GM18517 (cell line): ENCODE results near the gene THAP10.
"Not testable (repeated sequence)": the region's sequence is repeated elsewhere in the genome, so short reads cannot be mapped to it uniquely, and the experiment has no call there.

Experiments
- ATAC-seq: cut with Tn5 transposase; IDR thresholded peaks from one replicate; pipeline ENCODE4 v1.9.1; 2021; ENCODE audit warnings: mild to moderate bottlenecking, moderate library complexity; ENCODE audit not compliant: unreplicated experiment

The THAP10 gene

GRCh38 chr15:70879401-70879800, 12.8 kb downstream of the THAP10 start:
- ATAC-seq, result no peak

- no peak for ATAC-seq
Measured at GRCh38 chr15:70876683-70877082, 15.6 kb downstream of the THAP10 start.

GRCh38 chr15:70876011-70876410, 16.2 kb downstream of the THAP10 start:
- no peak for ATAC-seq

GRCh38 chr15:70875001-70875782, 17.0 kb downstream of the THAP10 start:
- no peak for ATAC-seq

GRCh38 chr15:70873232-70874054, 18.8 kb downstream of the THAP10 start:
- no peak for ATAC-seq

GRCh38 chr15:70871490-70871889, 20.7 kb downstream of the THAP10 start:
- ATAC-seq, result not testable (repeated sequence)

GRCh38 chr15:70870051-70870450, 22.2 kb downstream of the THAP10 start:
- ATAC-seq, result no peak

- no peak for ATAC-seq
Measured at GRCh38 chr15:70869346-70869745, 22.9 kb downstream of the THAP10 start.

- ATAC-seq, result no peak
Measured at GRCh38 chr15:70867911-70868467, 24.2 kb downstream of the THAP10 start.

GRCh38 chr15:70866982-70867641, 25.1 kb downstream of the THAP10 start:
- no peak for ATAC-seq

- ATAC-seq, result no peak
Measured at GRCh38 chr15:70863450-70864218, 28.6 kb downstream of the THAP10 start.

GRCh38 chr15:70859998-70860397, 32.2 kb downstream of the THAP10 start:
- ATAC-seq, result no peak

GRCh38 chr15:70859322-70859908, 32.8 kb downstream of the THAP10 start:
- no peak for ATAC-seq

- ATAC-seq, result not testable (repeated sequence)
Measured at GRCh38 chr15:70858614-70859321, 33.5 kb downstream of the THAP10 start.

GRCh38 chr15:70857562-70858285, 34.5 kb downstream of the THAP10 start:
- ATAC-seq, result no peak

GRCh38 chr15:70856884-70857561, 35.2 kb downstream of the THAP10 start:
- ATAC-seq, result no peak

- ATAC-seq, result no peak
Measured at GRCh38 chr15:70856177-70856883, 35.9 kb downstream of the THAP10 start.

GRCh38 chr15:70855764-70856163, 36.5 kb downstream of the THAP10 start:
- no peak for ATAC-seq
